Mammary epithelial cell (primary cell): ENCODE data around the gene FAM184A.

Experiments
- CTCF ChIP-seq, 2 donors: IDR thresholded peaks in 1 of 2; conservative IDR thresholded peaks in 1 of 2; 2 replicates each; pipeline ENCODE4 v1.5.1; 2011 to 2012; ENCODE audit warnings: inconsistent platforms in 2 of 2, low read length in 2 of 2, mild to moderate bottlenecking in 2 of 2, control low read depth in 1 of 2, low read depth in 1 of 2; ENCODE audit not compliant: insufficient read depth in 1 of 2; ENCODE audit errors: extremely low read depth in 1 of 2
- EZH2 ChIP-seq: IDR thresholded peaks from 2 replicates; pipeline ENCODE4 v1.6.1; 2012; ENCODE audit warnings: low read length, inconsistent platforms, borderline replicate concordance

- no peak for TF ChIP-seq CTCF (conservative IDR thresholded peaks at IDR 0.05 in 1 of 2, IDR thresholded peaks at IDR 0.05 in 1 of 2; ENCODE audit: extremely low read depth in 1 of 2, insufficient read depth in 1 of 2, low read depth in 1 of 2, low read length in 2 of 2)
- TF ChIP-seq EZH2: no peak
Measured at GRCh38 chr6:119032428-119032827, 46.0 kb downstream of the FAM184A start.
